ENCODE results near the gene SEC22B. TPM values are rescaled to one million over a fixed set of nuclear protein-coding genes. Genes with fewer than 3 reads are reported as not detected.
"Not testable (repeated sequence)": the region's sequence is repeated elsewhere in the genome, so short reads cannot be mapped to it uniquely, and the experiment has no call there.

SEC22B gene
- total and polyA plus RNA-seq, 4 donors, result 23.7 to 39.7 (median 30.4) TPM

DNA sequence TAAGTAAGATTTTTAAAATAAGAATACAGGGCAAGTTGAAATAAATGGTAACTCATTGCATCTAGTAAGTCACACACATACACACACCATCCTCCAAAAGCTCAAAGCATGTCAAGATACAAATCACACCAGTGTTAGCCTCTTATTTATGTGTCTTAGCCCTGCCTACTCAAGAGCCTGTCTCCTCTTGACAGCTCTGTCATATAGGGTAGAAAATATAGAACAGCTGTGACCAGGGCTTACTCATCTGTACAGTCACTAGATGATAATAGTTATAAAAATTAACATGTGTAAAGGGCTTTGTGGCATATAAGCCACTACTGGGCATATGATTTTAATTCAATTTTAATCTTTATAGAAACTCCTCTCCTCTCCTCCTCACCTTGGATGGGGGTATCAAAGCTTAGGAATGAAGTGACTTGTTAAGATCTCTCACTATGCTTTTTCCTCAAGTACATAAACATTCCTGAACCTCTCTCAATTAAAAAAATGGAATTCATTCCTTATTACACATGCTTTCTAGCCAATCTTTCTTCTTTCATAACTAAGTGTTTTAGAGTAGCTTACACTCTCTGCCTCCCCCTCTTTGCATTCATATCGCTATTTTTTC, 35.6 kb downstream of the SEC22B start:
- not testable (repeated sequence) for H3K27ac ChIP-seq (ENCODE audit: low read depth in 1 of 2, low read length in 2 of 2); H3K4me3 ChIP-seq (ENCODE audit: low read length in 2 of 2); DNase-seq; H3K36me3 ChIP-seq (ENCODE audit: control insufficient read depth in 1 of 2, insufficient read depth in 2 of 2, low read length in 1 of 2); H3K27me3 ChIP-seq (ENCODE audit: control insufficient read depth in 1 of 2, insufficient read depth in 2 of 2, low read length in 1 of 2); H3K9me3 ChIP-seq (ENCODE audit: control insufficient read depth, low read length); H3K4me1 ChIP-seq (ENCODE audit: control insufficient read depth in 1 of 2, insufficient read depth in 2 of 2, low read length in 2 of 2); ATAC-seq (ENCODE audit: low FRiP score)
- 25% methylated on average over 1 of the region's 1 CpG; no CpG with 5 or more reads in 1 of the 2 donors for WGBS, 2 donors
- intact Hi-C loops (cut with DNase I), result loop anchor here in 1 of 2 donors (10.0 kb wide), 1 partner anchor 196 kb away; no protein-coding TSS in a partner anchor

GRCh38 chr1:120136086-120136485, 40.2 kb downstream of the SEC22B start:
- 99 to 100% methylated on average over 1 of the region's 1 CpG for WGBS, 2 donors
- DNase-seq; H3K9me3 ChIP-seq (ENCODE audit: control insufficient read depth, low read length); H3K4me1 ChIP-seq (ENCODE audit: control insufficient read depth in 1 of 2, insufficient read depth in 2 of 2, low read length in 2 of 2); intact Hi-C loops (cut with DNase I); H3K27me3 ChIP-seq (ENCODE audit: control insufficient read depth in 1 of 2, insufficient read depth in 2 of 2, low read length in 1 of 2); H3K27ac ChIP-seq (ENCODE audit: low read depth in 1 of 2, low read length in 2 of 2); H3K4me3 ChIP-seq (ENCODE audit: low read length in 2 of 2); ATAC-seq (ENCODE audit: low FRiP score); H3K36me3 ChIP-seq (ENCODE audit: control insufficient read depth in 1 of 2, insufficient read depth in 2 of 2, low read length in 1 of 2): not testable (repeated sequence)

DNA sequence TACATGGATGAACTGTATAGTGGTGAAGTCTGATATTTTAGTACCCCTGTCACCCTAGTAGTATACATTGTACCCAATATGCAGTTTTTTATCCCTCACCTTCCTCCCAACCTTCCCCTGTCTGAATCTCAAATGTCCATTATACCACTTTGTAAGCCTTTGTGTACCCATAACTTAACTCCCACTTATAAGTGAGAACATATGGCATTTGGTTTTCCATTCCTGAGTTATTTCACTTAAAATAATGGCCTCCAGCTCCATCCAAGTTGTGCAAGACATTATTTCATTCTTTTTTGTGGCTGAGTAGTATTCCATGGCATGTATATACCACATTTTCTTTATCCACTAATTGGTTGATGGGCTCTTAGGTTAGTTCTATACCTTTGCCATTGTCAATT, 42.4 kb downstream of the SEC22B start:
- H3K4me3 ChIP-seq (ENCODE audit: low read length in 2 of 2); H3K36me3 ChIP-seq (ENCODE audit: control insufficient read depth in 1 of 2, insufficient read depth in 2 of 2, low read length in 1 of 2); H3K27ac ChIP-seq (ENCODE audit: low read depth in 1 of 2, low read length in 2 of 2); ATAC-seq (ENCODE audit: low FRiP score); H3K9me3 ChIP-seq (ENCODE audit: control insufficient read depth, low read length); DNase-seq; H3K27me3 ChIP-seq (ENCODE audit: control insufficient read depth in 1 of 2, insufficient read depth in 2 of 2, low read length in 1 of 2); H3K4me1 ChIP-seq (ENCODE audit: control insufficient read depth in 1 of 2, insufficient read depth in 2 of 2, low read length in 2 of 2); intact Hi-C loops (cut with DNase I): not testable (repeated sequence)

DNA sequence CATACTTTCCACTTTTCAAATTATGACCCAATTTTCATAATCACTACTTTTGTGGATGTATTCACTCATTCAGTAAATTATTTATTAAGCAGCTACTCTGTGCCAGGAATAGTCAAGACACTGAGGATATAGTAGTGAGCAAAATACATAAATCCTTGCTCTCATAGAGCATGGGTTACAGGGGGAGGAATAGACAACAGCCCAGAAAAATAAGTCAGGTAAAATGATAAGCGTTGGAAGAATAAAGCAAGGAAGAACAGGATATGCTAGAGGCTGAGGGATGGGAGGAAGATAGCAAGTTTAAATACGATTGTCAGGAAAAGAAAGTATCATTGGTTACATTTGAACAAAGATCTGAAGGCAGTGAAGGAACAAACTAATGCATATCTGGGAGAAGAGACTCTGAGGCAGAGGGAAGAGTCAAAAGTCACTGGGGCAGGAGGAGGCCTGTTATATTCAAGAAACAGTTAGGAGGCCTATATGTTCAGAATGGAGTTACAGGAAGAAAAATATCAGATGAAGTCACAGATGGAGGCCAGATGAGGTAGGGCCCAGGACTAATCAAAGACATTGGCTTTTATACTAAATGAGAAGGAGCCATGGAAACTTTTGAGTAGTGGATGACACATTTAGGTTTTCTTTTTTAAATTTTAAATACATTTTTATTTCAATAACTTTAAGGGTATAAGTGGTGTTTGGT, 42.9 kb downstream of the SEC22B start:
- intact Hi-C loops (cut with DNase I), result no loop called here
- Histone ChIP-seq H3K4me1 (ENCODE audit: control insufficient read depth in 1 of 2, insufficient read depth in 2 of 2, low read length in 2 of 2) (no peaks in the 10 kb centered on the region), H3K9me3 (ENCODE audit: control insufficient read depth, low read length) (no peaks in the 10 kb centered on the region), H3K36me3 (ENCODE audit: control insufficient read depth in 1 of 2, insufficient read depth in 2 of 2, low read length in 1 of 2) (no peaks in the 10 kb centered on the region), H3K27ac (ENCODE audit: low read depth in 1 of 2, low read length in 2 of 2) (no peak overlapping the region), H3K4me3 (ENCODE audit: low read length in 2 of 2) (no peak overlapping the region), H3K27me3 (ENCODE audit: control insufficient read depth in 1 of 2, insufficient read depth in 2 of 2, low read length in 1 of 2) (no peaks in the 10 kb centered on the region)
- WGBS, 2 donors, result 96 to 100% methylated on average over 2 of the region's 2 CpGs
- no peak for ATAC-seq (ENCODE audit: low FRiP score)
- no peak for DNase-seq

DNA sequence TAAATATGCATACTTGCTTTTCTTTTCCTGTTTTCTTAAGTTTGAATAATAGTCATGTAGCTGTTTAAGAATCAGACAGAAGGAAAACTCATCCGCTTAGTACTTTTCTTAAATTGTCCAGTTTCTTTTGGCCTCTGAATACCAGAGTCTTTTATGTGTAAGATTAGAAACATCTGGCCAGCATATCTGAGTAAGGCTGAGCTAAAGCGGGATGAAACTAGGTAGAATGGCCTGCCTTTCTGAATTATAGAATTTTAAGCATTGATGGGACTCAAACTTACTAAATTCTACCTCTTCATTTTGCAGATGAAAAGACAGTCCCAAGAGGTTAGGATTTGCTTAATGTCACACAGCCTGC, 43.9 kb downstream of the SEC22B start:
- H3K4me1 ChIP-seq (ENCODE audit: control insufficient read depth in 1 of 2, insufficient read depth in 2 of 2, low read length in 2 of 2); ATAC-seq (ENCODE audit: low FRiP score); DNase-seq; H3K4me3 ChIP-seq (ENCODE audit: low read length in 2 of 2); H3K27ac ChIP-seq (ENCODE audit: low read depth in 1 of 2, low read length in 2 of 2); intact Hi-C loops (cut with DNase I); H3K36me3 ChIP-seq (ENCODE audit: control insufficient read depth in 1 of 2, insufficient read depth in 2 of 2, low read length in 1 of 2); H3K9me3 ChIP-seq (ENCODE audit: control insufficient read depth, low read length); H3K27me3 ChIP-seq (ENCODE audit: control insufficient read depth in 1 of 2, insufficient read depth in 2 of 2, low read length in 1 of 2): not testable (repeated sequence)
- WGBS, 2 donors, result 23 to 32% methylated on average over 2 of the region's 2 CpGs

DNA sequence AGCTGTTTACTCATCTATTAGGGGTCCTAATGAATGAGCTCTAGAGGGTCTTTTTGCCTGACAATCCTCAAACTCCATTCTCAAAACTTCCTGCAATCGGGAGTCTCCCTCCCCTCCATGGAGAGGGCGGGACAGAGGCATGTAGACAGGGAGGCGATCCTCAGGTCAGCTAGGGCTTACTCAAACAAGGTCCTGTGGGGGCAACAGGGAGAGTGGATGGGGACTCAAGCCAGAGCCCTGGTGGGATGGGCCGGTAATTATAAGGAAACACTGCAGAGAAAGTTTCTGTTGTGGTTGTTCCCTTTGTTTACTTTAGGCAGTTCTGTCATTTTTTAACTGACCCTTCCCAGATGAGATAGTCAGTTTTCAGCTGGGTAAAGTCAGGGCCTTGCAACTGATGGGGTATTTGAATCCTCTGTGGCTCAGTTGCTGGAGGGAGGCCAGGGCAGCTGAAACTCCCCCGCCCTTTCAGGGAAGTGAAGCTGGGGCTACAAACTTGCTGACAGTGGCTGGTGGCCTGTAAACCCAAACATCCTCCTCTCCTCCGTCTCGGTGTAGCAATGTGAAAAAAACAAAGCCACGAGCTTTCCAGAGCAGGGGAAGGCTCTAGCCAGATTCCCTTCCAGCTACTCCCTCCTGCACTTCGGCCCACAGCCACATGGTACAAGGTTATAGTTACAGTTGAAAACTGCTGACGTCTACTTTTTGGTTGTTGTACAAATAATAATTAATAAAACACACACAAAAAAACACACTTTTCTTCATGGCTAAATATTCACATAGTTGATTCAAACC, 44.5 kb downstream of the SEC22B start:
- H3K4me3 ChIP-seq (ENCODE audit: low read length in 2 of 2); H3K9me3 ChIP-seq (ENCODE audit: control insufficient read depth, low read length); intact Hi-C loops (cut with DNase I); H3K36me3 ChIP-seq (ENCODE audit: control insufficient read depth in 1 of 2, insufficient read depth in 2 of 2, low read length in 1 of 2); H3K27ac ChIP-seq (ENCODE audit: low read depth in 1 of 2, low read length in 2 of 2); H3K4me1 ChIP-seq (ENCODE audit: control insufficient read depth in 1 of 2, insufficient read depth in 2 of 2, low read length in 2 of 2); H3K27me3 ChIP-seq (ENCODE audit: control insufficient read depth in 1 of 2, insufficient read depth in 2 of 2, low read length in 1 of 2): not testable (repeated sequence)
- ATAC-seq (ENCODE audit: low FRiP score) (peak; percentile 95), DNase-seq (peak; percentile 73 to 91)
- WGBS, 2 donors, result 32 to 35% methylated on average over 8 to 9 of the region's 10 CpGs

GRCh38 chr1:120127921-120128320, 48.4 kb downstream of the SEC22B start:
- H3K4me3 ChIP-seq (ENCODE audit: low read length in 2 of 2); H3K27me3 ChIP-seq (ENCODE audit: control insufficient read depth in 1 of 2, insufficient read depth in 2 of 2, low read length in 1 of 2); H3K27ac ChIP-seq (ENCODE audit: low read depth in 1 of 2, low read length in 2 of 2); ATAC-seq (ENCODE audit: low FRiP score); intact Hi-C loops (cut with DNase I); DNase-seq; H3K9me3 ChIP-seq (ENCODE audit: control insufficient read depth, low read length); H3K4me1 ChIP-seq (ENCODE audit: control insufficient read depth in 1 of 2, insufficient read depth in 2 of 2, low read length in 2 of 2); H3K36me3 ChIP-seq (ENCODE audit: control insufficient read depth in 1 of 2, insufficient read depth in 2 of 2, low read length in 1 of 2): not testable (repeated sequence)
- WGBS, 2 donors, result 97 to 100% methylated on average over 1 of the region's 1 CpG

DNA sequence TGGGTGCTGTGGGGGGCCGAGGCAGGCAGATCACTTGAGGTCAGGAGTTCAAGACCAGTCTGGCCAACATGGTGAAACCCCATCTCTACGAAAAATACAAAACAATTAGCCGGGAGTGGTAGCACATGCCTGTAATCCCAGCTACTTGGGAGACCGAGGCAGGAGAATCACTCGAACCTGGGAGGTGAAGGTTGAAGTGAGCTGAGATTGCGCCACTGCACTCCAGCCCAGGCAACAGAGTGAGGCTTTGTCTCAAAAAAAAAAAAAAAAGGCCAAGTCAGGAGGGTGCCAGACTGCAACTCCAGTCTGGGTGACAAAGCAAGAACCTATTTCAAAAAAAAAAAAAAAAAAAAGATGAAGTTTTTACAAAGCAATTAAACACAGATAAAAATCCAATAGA, 50.1 kb downstream of the SEC22B start:
- H3K9me3 ChIP-seq (ENCODE audit: control insufficient read depth, low read length); ATAC-seq (ENCODE audit: low FRiP score); H3K36me3 ChIP-seq (ENCODE audit: control insufficient read depth in 1 of 2, insufficient read depth in 2 of 2, low read length in 1 of 2); H3K4me3 ChIP-seq (ENCODE audit: low read length in 2 of 2); DNase-seq; H3K4me1 ChIP-seq (ENCODE audit: control insufficient read depth in 1 of 2, insufficient read depth in 2 of 2, low read length in 2 of 2); intact Hi-C loops (cut with DNase I); H3K27me3 ChIP-seq (ENCODE audit: control insufficient read depth in 1 of 2, insufficient read depth in 2 of 2, low read length in 1 of 2); H3K27ac ChIP-seq (ENCODE audit: low read depth in 1 of 2, low read length in 2 of 2): not testable (repeated sequence)
- WGBS, 2 donors, result 89 to 100% methylated on average over 1 to 3 of the region's 6 CpGs
